GM19035 (cell line): ENCODE data around the gene CSMD2.

Experiments used
- ATAC-seq: cut with Tn5 transposase; IDR thresholded peaks from one replicate; pipeline ENCODE4 v1.9.1; 2021; ENCODE audit not compliant: unreplicated experiment

The CSMD2 gene

DNA sequence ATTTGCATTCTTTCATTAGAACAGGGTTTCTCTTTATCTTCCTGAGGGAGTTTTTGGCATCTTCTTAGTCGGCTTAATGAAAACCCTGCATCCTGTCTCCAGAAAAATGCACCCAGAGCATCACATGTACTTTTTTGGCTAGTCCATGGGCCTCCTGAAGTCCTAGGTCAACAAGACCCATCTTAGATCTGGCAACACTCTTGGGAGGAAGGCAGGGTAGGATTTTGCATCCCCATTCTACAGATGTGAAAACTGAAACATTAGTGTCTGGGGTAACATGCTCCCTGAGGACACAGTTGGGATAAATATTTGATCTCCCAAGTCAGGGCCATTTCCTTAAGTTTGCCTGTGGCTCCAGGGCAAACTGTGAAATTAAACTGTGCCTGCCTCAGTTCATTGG, 341.2 kb downstream of the CSMD2 start:
- no peak for ATAC-seq

DNA sequence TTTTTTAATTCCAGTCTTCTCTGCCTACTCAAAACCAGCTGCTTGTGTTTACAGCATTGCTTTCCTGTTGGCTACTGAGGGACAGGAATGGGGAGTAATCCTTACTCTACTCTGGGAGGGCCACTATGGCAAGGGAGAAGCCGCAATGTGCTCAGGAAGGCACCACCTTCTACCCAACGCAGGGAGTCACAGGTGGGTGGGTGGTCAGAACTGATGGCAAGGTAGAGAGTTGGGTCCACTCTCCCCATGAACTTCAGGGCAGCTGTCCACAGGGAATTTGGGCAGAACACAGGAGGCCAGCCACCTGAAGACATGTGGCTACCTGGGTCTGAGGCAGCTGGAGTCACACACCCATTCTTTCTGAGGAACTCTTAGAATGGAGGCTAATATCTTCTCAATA, 341.6 kb downstream of the CSMD2 start:
- ATAC-seq: no peak

DNA sequence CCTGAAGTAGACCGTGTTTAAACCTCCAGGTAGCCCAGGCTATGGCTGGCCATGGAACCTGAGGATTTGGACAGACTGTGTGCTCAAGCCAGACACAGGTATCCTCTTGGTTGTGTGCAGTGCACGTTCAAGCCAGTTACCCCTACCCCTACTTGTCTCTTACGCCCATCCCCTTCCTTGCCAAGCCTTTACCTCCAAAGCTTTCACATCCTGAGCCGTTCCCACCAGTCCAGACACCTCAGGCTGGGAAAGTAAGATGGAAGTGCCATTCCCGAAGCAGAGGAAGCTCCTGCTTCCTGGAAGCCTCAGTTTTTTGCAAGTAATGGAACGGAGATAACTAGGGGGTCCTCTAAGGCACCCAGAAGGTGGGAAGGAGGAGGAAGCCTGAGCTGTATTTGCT, 342.6 kb downstream of the CSMD2 start:
- ATAC-seq: no peak

DNA sequence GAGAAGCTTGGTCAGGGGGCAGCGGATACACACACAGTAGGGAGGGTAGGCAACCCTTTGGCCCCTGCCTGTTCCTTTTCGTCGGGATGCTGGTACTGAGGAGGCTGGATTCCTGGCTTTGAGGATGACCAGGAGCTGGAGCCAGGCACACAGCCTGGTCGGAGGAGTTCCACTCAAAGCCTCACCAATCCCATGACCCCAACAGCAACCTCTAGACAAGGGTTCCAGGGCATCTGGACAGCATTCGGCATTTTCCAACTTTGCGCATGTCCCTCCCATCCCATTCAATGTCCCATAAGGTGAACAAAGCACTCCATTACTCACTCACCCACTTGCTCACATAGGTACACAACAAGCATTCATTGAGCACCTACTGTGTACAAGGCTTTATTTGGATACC, 343.7 kb downstream of the CSMD2 start:
- ATAC-seq: no peak

DNA sequence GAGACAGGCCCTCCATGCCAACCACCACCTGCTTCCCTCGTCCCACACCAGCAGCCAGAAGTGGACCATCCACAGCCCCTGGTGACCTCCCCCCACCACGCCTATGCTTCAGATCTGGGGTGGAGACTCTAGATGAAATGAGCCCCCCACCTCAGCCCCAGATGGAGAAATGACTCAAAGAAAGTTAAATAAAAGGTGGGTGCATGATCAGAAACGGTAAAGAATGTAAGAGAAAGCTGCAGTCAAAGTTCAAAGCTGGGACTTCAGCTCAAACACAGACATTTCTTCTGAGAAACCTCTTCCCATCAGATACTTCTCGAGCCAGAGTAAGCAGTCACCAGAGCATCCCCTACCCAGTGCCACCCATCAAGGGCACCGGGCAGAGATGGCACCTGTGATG, 344.2 kb downstream of the CSMD2 start:
- ATAC-seq: no peak

DNA sequence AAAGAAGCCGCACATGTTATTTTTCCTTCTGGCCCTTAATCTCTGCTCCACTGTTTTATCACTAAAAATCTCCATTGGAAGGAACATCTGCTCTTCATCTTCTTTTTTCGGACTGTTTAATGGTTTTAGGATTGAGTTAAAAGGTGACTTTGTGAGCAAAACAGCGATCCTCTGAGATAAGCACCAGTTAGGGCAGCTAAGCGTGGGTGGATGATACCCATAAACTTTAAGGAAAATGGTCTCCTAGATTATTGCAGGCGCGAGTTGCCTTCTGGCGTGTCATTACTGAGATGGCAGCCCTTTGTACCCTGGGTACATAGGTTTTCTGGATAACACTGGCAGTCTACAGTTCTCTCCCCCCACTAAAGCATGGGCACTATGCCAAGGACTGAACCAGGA, 345.1 kb downstream of the CSMD2 start:
- no peak for ATAC-seq

DNA sequence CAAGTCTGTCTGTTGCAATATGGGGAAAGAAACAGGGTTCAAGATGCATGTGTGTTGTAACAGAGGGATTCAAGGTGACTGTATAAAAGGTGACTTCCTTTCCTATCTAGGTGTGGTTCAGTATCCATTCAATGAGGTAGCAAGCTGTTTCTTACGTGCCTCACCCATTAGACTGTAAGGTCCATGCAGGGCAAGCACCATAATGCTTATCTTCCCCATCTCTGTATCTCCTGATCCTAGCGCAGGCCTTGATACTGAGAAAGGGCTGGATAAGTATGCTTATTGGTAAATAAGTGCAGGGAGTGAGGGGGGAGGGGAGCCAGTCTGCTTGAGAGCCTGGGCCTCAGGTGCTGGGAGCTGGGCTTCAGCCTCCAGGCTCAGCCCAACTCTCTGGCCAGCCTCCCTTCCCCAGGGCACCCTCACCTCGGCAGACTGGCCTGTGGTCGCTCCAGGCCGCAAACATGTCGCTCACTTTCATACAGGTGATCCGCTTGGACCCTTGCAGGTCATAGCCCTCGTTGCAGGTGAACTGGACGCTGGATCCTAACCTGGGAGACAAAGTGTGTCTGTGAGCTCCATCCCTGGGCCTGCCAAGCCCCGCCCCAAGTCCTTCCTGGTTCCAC, 345.6 kb downstream of the CSMD2 start:
- no peak for ATAC-seq

DNA sequence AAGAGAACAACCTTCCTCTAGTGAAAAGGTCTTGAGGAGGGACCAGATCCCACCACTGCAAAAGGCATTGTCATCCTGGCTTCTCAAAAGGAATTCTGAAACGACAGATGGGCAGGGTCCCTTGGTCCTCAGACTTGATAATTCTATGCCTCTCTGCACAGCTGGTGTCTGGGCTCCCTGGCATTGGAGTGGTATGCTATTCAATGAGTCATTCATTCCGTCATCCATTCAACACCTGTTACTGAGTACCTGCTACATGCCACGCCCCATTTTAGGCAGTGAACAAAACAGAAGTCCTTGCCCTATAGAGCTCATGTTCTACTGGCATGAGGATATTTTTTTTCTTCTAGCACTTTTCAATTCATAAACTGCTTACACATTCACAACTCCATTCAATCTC, 347.0 kb downstream of the CSMD2 start:
- ATAC-seq: no peak

DNA sequence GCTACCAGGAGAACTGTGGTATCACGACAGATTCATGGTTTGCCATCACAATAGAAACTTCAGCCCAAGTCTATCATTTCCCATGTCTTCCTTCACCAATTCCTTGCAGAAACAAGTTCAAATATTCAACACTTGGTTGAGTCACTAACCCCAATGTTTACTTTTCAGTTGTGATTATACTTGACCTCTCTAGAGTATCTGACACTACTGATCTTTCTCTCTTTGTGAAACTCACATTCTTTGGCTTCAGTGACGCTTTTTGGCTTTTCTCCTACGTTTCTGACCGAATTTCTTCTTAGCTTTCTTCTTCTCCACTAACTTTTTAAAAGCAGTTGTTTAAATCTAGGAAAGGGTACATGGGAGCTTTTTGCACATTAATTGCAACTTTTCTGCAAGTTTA, 350.0 kb downstream of the CSMD2 start:
- no peak for ATAC-seq

DNA sequence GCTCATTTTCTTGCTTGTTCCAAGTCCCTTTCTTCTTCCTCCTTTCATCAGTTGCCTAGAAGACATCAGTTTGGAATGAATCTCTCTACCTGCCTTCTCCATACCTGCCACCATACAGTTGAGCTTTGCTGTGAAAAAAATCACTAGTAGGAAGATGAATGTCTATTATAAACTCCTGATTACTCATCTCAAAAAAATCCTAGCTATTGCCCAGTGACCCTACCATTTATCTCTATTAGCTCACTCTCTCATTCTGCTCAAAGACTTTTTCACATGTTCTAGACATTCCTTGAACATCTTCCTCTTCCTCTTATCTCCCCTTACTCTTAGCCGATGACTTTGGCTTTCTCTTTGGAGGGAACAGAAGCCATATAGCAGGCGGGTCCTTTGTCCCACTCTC, 350.9 kb downstream of the CSMD2 start:
- ATAC-seq: no peak

DNA sequence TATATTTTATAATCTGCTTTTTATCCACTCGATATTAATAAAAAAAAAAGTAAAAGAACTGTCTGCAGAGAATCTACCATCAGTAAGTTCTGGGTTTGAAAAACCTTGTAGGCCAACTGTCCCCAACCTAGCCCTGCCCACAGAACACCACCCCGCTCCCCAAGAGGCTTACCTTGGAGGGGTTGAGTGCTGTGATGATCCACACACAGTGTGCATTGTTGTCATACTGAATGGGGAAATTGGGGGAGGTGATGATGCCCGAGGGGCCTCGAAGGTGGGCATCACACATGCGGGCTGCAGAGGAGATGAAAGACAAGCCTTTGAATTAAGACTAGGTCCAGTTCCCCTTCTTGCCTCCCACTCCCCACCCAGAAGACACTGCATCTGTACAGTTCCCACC, 354.5 kb downstream of the CSMD2 start:
- ATAC-seq: no peak

DNA sequence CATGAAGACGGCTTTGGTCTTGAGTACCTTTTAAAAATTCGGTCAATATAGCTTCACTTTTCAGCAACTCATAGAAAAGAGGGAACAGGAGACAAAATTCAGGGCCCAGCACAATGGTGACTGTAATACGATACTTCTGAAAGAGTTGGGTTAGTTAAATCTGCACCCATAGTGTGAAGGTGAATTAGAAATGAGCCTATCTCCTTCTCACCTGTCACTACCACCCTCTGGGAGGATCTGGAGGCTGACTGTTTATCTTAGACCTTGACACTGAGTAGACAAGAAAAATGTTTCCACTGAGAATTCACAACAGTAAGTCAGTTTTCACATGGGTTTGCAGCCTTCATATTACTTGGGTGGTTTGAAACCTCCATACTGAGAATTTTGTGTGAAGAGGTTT, 359.0 kb downstream of the CSMD2 start:
- ATAC-seq: no peak

DNA sequence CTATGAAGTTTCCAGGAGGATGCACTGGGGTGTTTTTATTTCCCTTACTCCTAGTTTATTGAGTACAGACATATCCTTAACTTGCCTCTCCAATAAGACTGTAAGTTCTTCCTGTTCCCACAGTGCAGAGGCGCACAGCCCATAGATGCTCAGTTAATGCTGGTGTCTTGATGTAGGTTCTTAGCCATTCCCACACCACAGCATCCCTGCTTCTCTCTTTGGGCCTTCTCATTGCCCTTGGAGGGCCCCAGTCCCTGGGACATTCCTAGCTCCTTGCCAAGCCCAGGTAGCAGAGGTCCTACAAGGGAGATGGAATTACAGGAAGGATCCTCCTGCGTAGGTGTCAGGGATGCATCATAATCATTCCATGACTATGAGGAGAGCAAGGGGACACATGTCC, 362.8 kb downstream of the CSMD2 start:
- ATAC-seq: no peak

DNA sequence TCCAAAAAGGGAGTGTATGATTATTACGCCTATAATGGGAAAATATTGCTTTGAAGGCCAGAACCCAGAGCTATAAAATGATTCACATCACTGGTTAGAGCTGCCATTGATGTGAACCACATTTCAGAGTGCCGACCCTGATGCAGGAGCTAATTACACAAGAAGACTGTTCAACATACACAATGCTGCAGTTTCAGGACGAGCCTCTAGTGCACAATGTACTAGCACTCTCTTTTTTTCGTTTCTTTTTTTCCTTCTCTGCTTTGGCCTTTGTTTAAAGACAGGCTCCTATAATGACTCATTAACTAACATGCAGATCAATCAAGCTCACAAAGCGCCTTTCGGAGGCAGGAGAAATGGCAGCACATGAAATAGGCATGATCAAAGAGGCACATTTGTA, 367.2 kb downstream of the CSMD2 start:
- no peak for ATAC-seq

DNA sequence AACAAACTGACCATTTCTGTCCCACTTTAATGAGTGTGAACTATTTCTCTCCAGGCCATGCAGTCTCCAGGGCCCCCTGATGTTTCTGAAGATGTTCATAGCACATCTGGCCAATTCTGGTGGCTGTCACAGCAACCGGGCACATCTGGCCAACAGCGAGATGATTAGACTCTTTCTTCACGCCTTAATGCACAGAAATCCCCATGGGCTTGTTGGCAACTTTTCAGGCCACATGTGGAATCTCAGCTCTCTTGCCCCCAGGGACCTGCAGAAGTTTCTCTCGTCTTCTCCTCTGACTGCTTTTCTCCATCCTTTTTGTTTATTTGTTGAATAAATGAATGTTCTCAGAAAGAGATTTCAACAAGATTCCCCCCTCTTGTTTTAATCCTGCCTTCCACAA, 372.4 kb downstream of the CSMD2 start:
- no peak for ATAC-seq

DNA sequence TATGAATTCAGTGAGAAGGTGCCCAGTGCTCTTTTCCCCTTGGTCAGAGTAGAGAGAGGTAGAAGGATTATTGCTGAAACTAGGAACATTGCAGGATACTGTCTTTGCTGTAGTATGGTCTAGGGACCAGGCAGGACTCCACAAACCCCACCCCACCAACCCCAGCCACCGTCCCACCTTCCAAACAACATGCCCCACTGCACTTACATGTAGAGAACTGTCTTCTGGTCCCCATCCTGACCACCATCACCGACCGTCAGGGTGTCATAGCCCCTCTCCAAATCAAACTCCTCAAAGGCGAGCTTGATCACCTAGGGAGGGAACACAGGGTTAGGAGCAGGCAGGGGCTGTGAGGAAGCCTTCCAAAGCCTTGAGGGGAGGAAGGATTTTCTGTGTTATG, 372.8 kb downstream of the CSMD2 start:
- ATAC-seq: no peak

DNA sequence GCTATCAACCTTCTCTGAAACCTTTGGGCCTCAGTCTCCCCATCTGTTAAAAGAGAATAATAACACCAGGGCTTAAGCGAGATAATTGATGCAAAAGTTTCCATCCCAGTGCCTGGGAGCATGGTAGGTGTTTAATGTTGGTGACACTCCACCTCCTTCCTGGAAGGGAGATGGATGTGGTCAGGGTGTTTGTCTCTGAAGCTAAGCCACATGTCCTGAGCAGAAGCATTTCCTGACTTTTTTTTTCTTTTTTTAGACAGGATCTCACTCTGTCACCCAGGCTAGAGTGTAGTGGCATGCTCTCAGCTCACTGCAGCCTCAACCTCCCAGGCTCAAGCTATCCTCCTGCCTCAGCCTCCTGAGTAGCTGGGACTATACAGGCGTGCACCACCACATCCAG, 373.8 kb downstream of the CSMD2 start:
- ATAC-seq: no peak

DNA sequence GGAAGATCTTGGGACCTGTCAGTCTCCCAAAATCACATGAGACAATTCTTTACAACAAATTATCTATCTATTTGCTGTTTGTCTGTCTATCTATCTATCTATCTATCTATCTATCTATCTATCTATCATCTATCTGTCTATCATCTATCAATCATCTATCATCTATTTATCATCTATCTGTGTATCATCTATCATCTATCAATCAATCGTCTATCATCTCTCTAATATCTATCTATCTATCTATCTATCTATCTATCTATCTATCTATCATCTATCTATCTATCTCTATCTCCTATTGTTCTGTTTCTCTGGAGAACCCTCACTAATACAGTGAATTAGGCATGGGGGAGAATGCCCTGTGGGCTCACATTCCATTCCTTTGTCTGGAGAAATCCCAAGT, 374.5 kb downstream of the CSMD2 start:
- no peak for ATAC-seq

DNA sequence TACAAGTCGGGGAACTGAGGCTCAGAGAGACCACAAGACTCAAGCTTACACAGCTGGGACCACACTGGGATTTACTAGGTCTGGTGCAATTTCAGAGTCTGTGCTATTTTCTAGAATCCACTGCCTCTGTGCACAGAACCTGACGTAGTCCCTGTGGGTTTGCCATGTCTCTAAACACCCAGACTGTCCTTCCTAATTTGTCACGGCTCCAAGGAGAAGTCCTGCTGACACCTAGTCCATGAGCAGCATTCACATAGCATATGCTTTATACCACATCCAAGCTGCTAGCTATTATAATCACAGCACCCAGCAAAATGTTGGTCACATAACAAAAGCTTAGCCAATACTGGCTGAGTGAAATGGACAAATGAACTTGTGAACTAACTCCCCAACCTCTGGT, 380.2 kb downstream of the CSMD2 start:
- ATAC-seq: no peak

DNA sequence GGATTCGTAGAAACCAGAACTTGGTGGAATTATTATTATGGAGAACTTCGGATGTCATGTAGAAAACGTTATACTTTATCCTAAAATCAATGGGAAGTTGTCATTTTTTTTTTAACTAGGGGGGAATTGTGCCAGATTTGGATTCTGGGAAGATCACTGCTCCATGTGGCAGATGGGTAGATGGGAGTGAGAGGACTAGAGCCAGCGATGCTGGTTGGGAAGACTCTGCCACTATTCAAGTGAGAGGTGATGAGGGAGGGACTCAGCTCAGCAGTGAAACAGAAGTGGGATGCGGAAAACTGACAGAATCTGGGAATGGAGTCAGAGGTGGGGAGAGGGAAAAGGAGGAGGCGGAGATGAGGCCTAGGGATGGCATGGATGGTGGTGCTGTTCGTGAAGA, 382.3 kb downstream of the CSMD2 start:
- ATAC-seq: no peak

DNA sequence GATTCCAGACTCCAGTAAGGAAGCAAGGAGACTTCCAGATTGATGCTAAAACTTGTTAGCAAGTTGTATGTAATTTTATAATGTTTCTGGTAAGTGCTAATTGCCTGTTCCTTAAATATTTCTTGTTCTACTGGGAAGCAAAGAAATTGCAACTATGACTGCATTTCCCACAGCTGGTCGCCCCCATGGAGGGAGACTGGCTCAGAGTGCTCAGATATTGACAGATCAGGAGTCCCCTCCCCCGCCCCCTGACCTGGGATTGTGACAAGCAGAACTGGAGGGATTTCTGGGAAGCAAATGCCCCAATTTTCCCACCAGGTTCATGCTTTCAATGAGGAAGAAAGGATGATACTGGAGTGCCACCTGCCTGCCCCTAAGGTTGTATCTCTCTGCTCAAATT, 383.4 kb downstream of the CSMD2 start:
- ATAC-seq: no peak

DNA sequence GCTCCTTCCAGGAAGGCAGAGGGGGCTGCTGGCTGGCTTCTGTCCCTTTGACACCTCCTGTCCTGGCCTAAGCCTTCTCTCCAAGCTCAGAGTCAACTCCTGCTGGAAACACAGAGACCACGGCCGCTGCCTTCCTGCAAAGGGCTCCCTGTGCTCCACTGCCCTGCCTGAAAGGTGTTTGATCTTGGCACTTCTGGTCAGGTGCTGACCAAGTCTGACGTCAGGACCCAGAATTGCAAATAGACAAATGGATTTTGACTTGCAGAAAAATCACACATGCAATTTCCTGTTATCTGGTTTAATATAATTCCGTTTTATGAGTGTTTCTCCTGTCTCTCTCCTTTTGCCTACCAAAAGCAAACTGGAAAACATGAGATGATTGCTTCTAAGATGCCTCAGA, 387.7 kb downstream of the CSMD2 start:
- ATAC-seq: no peak

DNA sequence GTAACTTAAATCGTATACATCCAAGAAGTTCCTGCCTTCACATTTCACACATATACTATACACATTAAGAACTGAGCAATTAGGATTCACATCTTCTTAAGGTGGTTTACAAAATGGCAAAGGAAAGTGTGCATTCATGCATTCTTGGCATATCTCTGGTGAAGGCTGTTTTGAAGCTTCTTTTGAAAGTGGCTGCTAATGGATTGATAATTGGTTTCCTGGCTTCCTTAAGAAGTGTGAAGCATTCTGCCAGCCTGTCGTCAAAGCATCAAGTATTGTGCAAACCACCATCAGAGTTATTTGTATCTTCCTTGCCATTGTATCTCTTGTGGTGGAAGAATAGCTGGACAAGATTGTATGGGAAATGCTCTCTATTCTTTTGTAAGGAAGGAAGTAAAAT, 396.2 kb downstream of the CSMD2 start:
- ATAC-seq: no peak

DNA sequence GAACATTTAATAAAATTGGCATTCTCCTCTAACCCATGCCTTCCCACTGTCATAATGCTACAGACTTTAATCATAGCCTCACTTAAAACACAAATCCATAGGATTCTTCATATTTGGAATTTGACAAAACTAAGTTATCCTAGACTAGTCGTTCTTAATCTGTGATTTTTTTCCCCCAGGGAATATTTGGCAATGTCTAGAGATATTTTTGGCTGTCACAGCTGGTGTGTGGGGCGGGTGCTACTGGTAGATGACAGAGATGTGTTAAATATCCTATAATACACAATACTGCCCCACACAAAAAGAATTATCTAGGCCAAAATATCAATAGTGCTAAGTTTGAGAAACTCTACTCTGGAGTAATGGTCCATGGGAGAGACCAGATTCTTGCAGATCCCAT, 396.9 kb downstream of the CSMD2 start:
- ATAC-seq: no peak
